ENCODE measurements around the gene MDK.

The MDK gene

DNA sequence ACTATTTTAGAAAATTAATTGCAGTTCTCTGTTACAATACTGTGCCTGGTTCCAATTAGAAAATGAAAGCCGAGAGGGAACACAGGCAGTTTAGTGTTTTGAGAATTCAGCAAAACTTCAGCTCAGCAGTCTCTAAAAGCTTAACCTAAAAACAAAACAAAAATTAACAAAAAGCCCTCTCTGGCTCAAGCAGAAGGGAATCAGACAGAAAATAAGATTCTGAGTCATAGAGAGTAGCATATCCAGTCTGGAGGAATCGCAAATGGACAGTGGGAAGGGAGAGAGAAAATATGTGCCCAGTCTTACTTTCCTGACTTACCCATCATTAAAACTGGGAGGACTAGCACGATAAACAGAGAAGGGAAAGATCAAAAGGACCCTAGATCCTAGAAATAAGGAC lies 48.2 kb downstream of the MDK start:
- no peak for TF ChIP-seq CTCF (IDR thresholded peaks at IDR 0.05; ENCODE audit: control extremely low read depth, extremely low read depth, low read depth, missing control alignments)
- DNase-seq (ENCODE audit: extremely low spot score), result no peak
- POLR2A ChIA-PET, result no interaction called here
- CTCF ChIA-PET, result no interaction called here

- no peak for TF ChIP-seq CTCF (IDR thresholded peaks at IDR 0.05; ENCODE audit: control extremely low read depth, extremely low read depth, low read depth, missing control alignments)
- DNase-seq (ENCODE audit: extremely low spot score), result no peak
- CTCF ChIA-PET, result interaction anchor here (0.8 to 2.9 kb wide), 9 partner anchors 10 to 91 kb away, joined by 3 to 9 read pairs (median 4); no protein-coding TSS in a partner anchor
- POLR2A ChIA-PET, result interaction anchor here (0.7 kb wide), 1 partner anchor 44 kb away, joined by 3 read pairs; no protein-coding TSS in a partner anchor
Observed at GRCh38 chr11:46431211-46431610, 49.7 kb downstream of the MDK start.
